Astrocyte of the spinal cord (primary cell): Measurements from ENCODE around the gene NELL2.

Source experiments
- DNase-seq: peaks from one replicate; pipeline ENCODE4 v3.0.0; 2011; ENCODE audit warnings: low read depth, low spot score
- H3K4me3 ChIP-seq: 2 replicates; pipeline ENCODE4 v1.5.1; 2011; ENCODE audit warnings: low read depth, mild to moderate bottlenecking, low read length, moderate library complexity
- CTCF ChIP-seq: IDR thresholded peaks from 2 replicates; pipeline ENCODE4 v1.5.1; 2012; ENCODE audit warnings: low read depth, mild to moderate bottlenecking, low read length, inconsistent platforms
- in situ Hi-C: cut with HindIII; loops from 2 replicates; pipeline ENCODE4 v1.10.0; 2017; ENCODE audit warnings: low sequenced_read_pairs

Gene NELL2

GRCh38 chr12:44795970-44796369, 80.1 kb downstream of the NELL2 start:
- no peak for DNase-seq
- in situ Hi-C loops = no loop called here
- TF ChIP-seq CTCF = no peak
- H3K4me3 ChIP-seq = no peak overlapping the region

- no peak for DNase-seq
- TF ChIP-seq CTCF = no peak
- in situ Hi-C loops = no loop called here
- no peak overlapping the region for H3K4me3 ChIP-seq
Measured at GRCh38 chr12:44788731-44789130, 87.4 kb downstream of the NELL2 start.

GRCh38 chr12:44780221-44780790, 95.8 kb downstream of the NELL2 start:
- no peak for DNase-seq
- in situ Hi-C loops = no loop called here
- no peak for TF ChIP-seq CTCF
- no peak overlapping the region for H3K4me3 ChIP-seq

GRCh38 chr12:44779766-44780165, 96.3 kb downstream of the NELL2 start:
- in situ Hi-C loops = no loop called here
- TF ChIP-seq CTCF = no peak
- DNase-seq = no peak
- no peak overlapping the region for H3K4me3 ChIP-seq

- in situ Hi-C loops = no loop called here
- no peak for TF ChIP-seq CTCF
- DNase-seq = no peak
- H3K4me3 ChIP-seq = no peak overlapping the region
Measured at GRCh38 chr12:44778863-44779262, 97.3 kb downstream of the NELL2 start.

GRCh38 chr12:44777044-44777443, 99.1 kb downstream of the NELL2 start:
- no peak for TF ChIP-seq CTCF
- H3K4me3 ChIP-seq = no peak overlapping the region
- no peak for DNase-seq
- in situ Hi-C loops = no loop called here

- no peak for TF ChIP-seq CTCF
- in situ Hi-C loops = no loop called here
- H3K4me3 ChIP-seq = no peak overlapping the region
- DNase-seq = no peak
Measured at GRCh38 chr12:44775901-44776300, 100.2 kb downstream of the NELL2 start.
